Calu3 (cell line): ENCODE measurements around the gene RNLS. TPM values are rescaled to one million over a fixed set of nuclear protein-coding genes. Genes with fewer than 3 reads are reported as not detected.

Source experiments
- BruUV-seq: library from RNA; stranded (reverse); fragments of 400-500 nt; replicated peaks from 2 replicates; lab custom pipeline; 2021; lab: Mats Ljungman, UMichigan
- CTCF ChIA-PET: fragments of 300-600 bp; sonication (Branson Sonifier 250); formaldehyde crosslinking; loops from one replicate; lab custom pipeline; 2022; ENCODE audit warnings: antibody characterized with exemption; lab: Charles Lee
- DNase-seq: peaks from one replicate; pipeline ENCODE4 v3.0.0; 2022
- H3K27ac Mint-ChIP-seq: one replicate; pipeline ENCODE4 v1.8.0; 2022; ENCODE audit warnings: mixed read lengths; ENCODE audit not compliant: unreplicated experiment
- H3K27me3 Mint-ChIP-seq: one replicate; pipeline ENCODE4 v1.8.0; 2022; ENCODE audit warnings: mixed read lengths; ENCODE audit not compliant: unreplicated experiment
- H3K36me3 Mint-ChIP-seq: one replicate; pipeline ENCODE4 v1.8.0; 2022; ENCODE audit warnings: mild to moderate bottlenecking, moderate library complexity, mixed read lengths; ENCODE audit not compliant: insufficient read depth, unreplicated experiment
- H3K4me1 Mint-ChIP-seq: one replicate; pipeline ENCODE4 v1.8.0; 2022; ENCODE audit warnings: mild to moderate bottlenecking, low read depth, mixed read lengths; ENCODE audit not compliant: unreplicated experiment
- H3K4me3 Mint-ChIP-seq: one replicate; pipeline ENCODE4 v1.8.0; 2022; ENCODE audit warnings: mild to moderate bottlenecking, low read depth, moderate library complexity, mixed read lengths; ENCODE audit not compliant: unreplicated experiment
- H3K9me3 Mint-ChIP-seq: one replicate; pipeline ENCODE4 v1.8.0; 2022; ENCODE audit warnings: low read depth, mixed read lengths; ENCODE audit not compliant: unreplicated experiment
- CTCF ChIP-seq: fragments of 200-600 bp; IDR thresholded peaks from one replicate; pipeline ENCODE4 v1.8.0; 2022; ENCODE audit warnings: antibody characterized with exemption; ENCODE audit not compliant: unreplicated experiment
- intact Hi-C: fragments of 100-400 bp; cut with micrococcal nuclease; formaldehyde crosslinking; loops from one replicate; pipeline ENCODE4 v1.10.0; 2022; ENCODE audit not compliant: unreplicated experiment
- total RNA-seq: library from RNA; stranded (reverse); gene quantifications from 2 replicates; pipeline ENCODE4 v1.2.3, GENCODE V29; 2022

RNLS gene
- total RNA-seq, 1 experiment from 2014 or later = 6.3 TPM

GRCh38 chr10:88540351-88540750 lies 42.8 kb downstream of the RNLS start:
- H3K36me3 Mint-ChIP-seq = no peaks in the 10 kb centered on the region
- H3K4me3 Mint-ChIP-seq = no peak overlapping the region
- no peak overlapping the region for H3K27ac Mint-ChIP-seq
- H3K27me3 Mint-ChIP-seq = no peaks in the 10 kb centered on the region
- H3K9me3 Mint-ChIP-seq = no peaks in the 10 kb centered on the region
- no peaks in the 10 kb centered on the region for H3K4me1 Mint-ChIP-seq
- no TSS peak for BruUV-seq
- DNase-seq = no peak
- intact Hi-C loops = no loop called here
- no peak for TF ChIP-seq CTCF
- CTCF ChIA-PET = no interaction called here

- no peak overlapping the region for H3K27ac Mint-ChIP-seq
- TF ChIP-seq CTCF = no peak
- intact Hi-C loops = no loop called here
- no TSS peak for BruUV-seq
- no peak overlapping the region for H3K4me3 Mint-ChIP-seq
- CTCF ChIA-PET = no interaction called here
- DNase-seq = no peak
- H3K27me3 Mint-ChIP-seq = no peaks in the 10 kb centered on the region
- no peaks in the 10 kb centered on the region for H3K4me1 Mint-ChIP-seq
- H3K36me3 Mint-ChIP-seq = no peaks in the 10 kb centered on the region
- no peaks in the 10 kb centered on the region for H3K9me3 Mint-ChIP-seq
Observed at GRCh38 chr10:88538048-88538447, 45.1 kb downstream of the RNLS start.

- Mint-ChIP-seq H3K9me3 (no peaks in the 10 kb centered on the region), H3K4me3 (no peak overlapping the region), H3K27ac (no peak overlapping the region), H3K4me1 (no peaks in the 10 kb centered on the region), H3K36me3 (no peaks in the 10 kb centered on the region), H3K27me3 (no peaks in the 10 kb centered on the region)
- CTCF ChIA-PET = no interaction called here
- intact Hi-C loops = no loop called here
- no TSS peak for BruUV-seq
- TF ChIP-seq CTCF = no peak
- no peak for DNase-seq
Observed at GRCh38 chr10:88537322-88537721, 45.8 kb downstream of the RNLS start.

- Mint-ChIP-seq H3K4me3 (no peak overlapping the region), H3K9me3 (no peaks in the 10 kb centered on the region), H3K27me3 (no peaks in the 10 kb centered on the region), H3K36me3 (no peaks in the 10 kb centered on the region), H3K4me1 (no peaks in the 10 kb centered on the region), H3K27ac (no peak overlapping the region)
- intact Hi-C loops = no loop called here
- no TSS peak for BruUV-seq
- no peak for TF ChIP-seq CTCF
- DNase-seq = no peak
- CTCF ChIA-PET = no interaction called here
Observed at GRCh38 chr10:88536437-88536836, 46.7 kb downstream of the RNLS start.
